ENCODE measurements around the gene ATP5F1B. TPM values are rescaled to one million over a fixed set of nuclear protein-coding genes. Genes with fewer than 3 reads are reported as not detected.
A peak's percentile ranks its signal among the peaks of the same experiment; 100 is the strongest.

Gene ATP5F1B
- total RNA-seq, 4 donors from 2014 or later = 310 to 557 (median 431) TPM

GRCh38 chr12:56634242-56634836, 11.4 kb downstream of the ATP5F1B start:
- Histone ChIP-seq H3K4me1 (peaks cover 41 to 50% of the 10 kb centered on the region in 2 donors), H3K9me3 (no peaks in the 10 kb centered on the region), H3K27me3 (no peaks in the 10 kb centered on the region), H3K27ac (peak overlapping the region; percentile 96 to 97 (median 97)), H3K36me3 (peaks cover 16 to 17% of the 10 kb centered on the region in 2 donors), H3K4me3 (replicated peaks in 1 of 3) (peak overlapping the region; percentile 18 to 89 (median 57))
- 1 to 2% methylated on average over 26 to 27 of the region's 27 CpGs for WGBS, 2 donors
- TF ChIP-seq CTCF (IDR thresholded peaks at IDR 0.05) (no peak), POLR2A (IDR thresholded peaks at IDR 0.05) (peak; percentile 35 to 65)
- peak; percentile 85 to 89 for DNase-seq
- intact Hi-C loops (cut with DNase I) = loop anchor here (10.0 kb wide), 2 partner anchors 60 to 120 kb away; no protein-coding TSS in a partner anchor

GRCh38 chr12:56633468-56634241, 12.1 kb downstream of the ATP5F1B start:
- H3K36me3 ChIP-seq = peaks cover 10% of the 10 kb centered on the region in 2 donors
- no peak for DNase-seq
- H3K4me1 ChIP-seq = peaks cover 41 to 50% of the 10 kb centered on the region in 2 donors
- H3K27ac ChIP-seq = peak overlapping the region in 2 of 3 donors; percentile 97
- no peaks in the 10 kb centered on the region for H3K27me3 ChIP-seq
- intact Hi-C loops (cut with DNase I) = loop anchor here (10.0 kb wide), 2 partner anchors 59 to 119 kb away; no protein-coding TSS in a partner anchor
- WGBS, 2 donors = 37 to 48% methylated on average over 12 of the region's 12 CpGs
- peak overlapping the region; percentile 18 to 89 (median 57) for H3K4me3 ChIP-seq (replicated peaks in 1 of 3)
- no peak for TF ChIP-seq POLR2A (IDR thresholded peaks at IDR 0.05)
- no peak for TF ChIP-seq CTCF (IDR thresholded peaks at IDR 0.05)
- no peaks in the 10 kb centered on the region for H3K9me3 ChIP-seq

- DNase-seq = no peak
- TF ChIP-seq CTCF (IDR thresholded peaks at IDR 0.05) (no peak), POLR2A (IDR thresholded peaks at IDR 0.05) (no peak)
- intact Hi-C loops (cut with DNase I) = loop anchor here (10.0 kb wide), 2 partner anchors 58 to 118 kb away; no protein-coding TSS in a partner anchor
- H3K27ac ChIP-seq = peak overlapping the region; percentile 71 to 97 (median 75)
- H3K9me3 ChIP-seq = no peaks in the 10 kb centered on the region
- H3K27me3 ChIP-seq = no peaks in the 10 kb centered on the region
- peaks cover 2% of the 10 kb centered on the region in 2 donors for H3K36me3 ChIP-seq
- H3K4me1 ChIP-seq = peaks cover 41 to 54% of the 10 kb centered on the region in 2 donors
- H3K4me3 ChIP-seq (replicated peaks in 1 of 3) = peak overlapping the region in 1 of 3 donors; percentile 8
- 57 to 73% methylated on average over 4 of the region's 4 CpGs for WGBS, 2 donors
Measured at GRCh38 chr12:56632701-56633467, 12.9 kb downstream of the ATP5F1B start.

GRCh38 chr12:56631790-56632700, 13.7 kb downstream of the ATP5F1B start:
- Histone ChIP-seq H3K4me1 (peaks cover 41 to 48% of the 10 kb centered on the region in 2 donors), H3K9me3 (no peaks in the 10 kb centered on the region), H3K27me3 (no peaks in the 10 kb centered on the region), H3K4me3 (replicated peaks in 1 of 3) (peak overlapping the region in 1 of 3 donors; percentile 8), H3K36me3 (no peaks in the 10 kb centered on the region), H3K27ac (peak overlapping the region; percentile 71 to 97 (median 75))
- WGBS, 2 donors = 5 to 7% methylated on average over 13 of the region's 13 CpGs
- TF ChIP-seq CTCF (IDR thresholded peaks at IDR 0.05) = no peak
- no peak for TF ChIP-seq POLR2A (IDR thresholded peaks at IDR 0.05)
- DNase-seq = peak; percentile 81 to 86
- intact Hi-C loops (cut with DNase I) = loop anchor here (10.0 kb wide), 2 partner anchors 57 to 117 kb away; no protein-coding TSS in a partner anchor
